GM12873 (cell line): ENCODE results near the gene PTPRE.

Experiments used
- CTCF ChIP-seq: IDR thresholded peaks from 2 replicates; pipeline ENCODE4 v1.5.1; 2012; ENCODE audit warnings: low read depth, mild to moderate bottlenecking, moderate library complexity, low read length, control low read depth; ENCODE audit not compliant: insufficient read depth; ENCODE audit errors: missing control alignments

The PTPRE gene

DNA sequence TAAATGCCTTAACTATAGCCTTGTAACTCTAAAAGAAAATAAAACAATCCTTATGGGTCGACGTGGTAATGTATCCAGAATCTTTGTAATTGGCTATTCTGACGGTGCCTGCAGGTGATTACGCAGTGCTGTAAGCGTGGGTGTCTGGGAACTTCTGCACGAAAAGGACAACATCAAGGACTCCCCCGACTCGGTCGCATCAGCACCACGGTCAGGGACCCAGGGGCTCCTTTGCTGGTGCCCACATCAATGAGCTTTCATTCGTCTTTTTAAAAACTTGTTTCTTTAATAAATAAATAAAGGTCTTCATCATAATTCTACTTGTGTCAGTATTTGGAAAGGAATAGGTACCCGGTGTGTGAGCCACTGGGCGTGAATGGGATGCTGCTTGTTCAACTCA, 206.1 kb downstream of the PTPRE start:
- TF ChIP-seq CTCF = no peak

- no peak for TF ChIP-seq CTCF
These were observed 208.0 kb downstream of the PTPRE start for GRCh38 chr10:128114901-128115300.

GRCh38 chr10:128115356-128115755, 208.5 kb downstream of the PTPRE start:
- TF ChIP-seq CTCF = no peak

- TF ChIP-seq CTCF = no peak
These were observed 209.3 kb downstream of the PTPRE start for GRCh38 chr10:128116187-128116586.

GRCh38 chr10:128116851-128117615, 210.1 kb downstream of the PTPRE start:
- peak; percentile 30 for TF ChIP-seq CTCF

DNA sequence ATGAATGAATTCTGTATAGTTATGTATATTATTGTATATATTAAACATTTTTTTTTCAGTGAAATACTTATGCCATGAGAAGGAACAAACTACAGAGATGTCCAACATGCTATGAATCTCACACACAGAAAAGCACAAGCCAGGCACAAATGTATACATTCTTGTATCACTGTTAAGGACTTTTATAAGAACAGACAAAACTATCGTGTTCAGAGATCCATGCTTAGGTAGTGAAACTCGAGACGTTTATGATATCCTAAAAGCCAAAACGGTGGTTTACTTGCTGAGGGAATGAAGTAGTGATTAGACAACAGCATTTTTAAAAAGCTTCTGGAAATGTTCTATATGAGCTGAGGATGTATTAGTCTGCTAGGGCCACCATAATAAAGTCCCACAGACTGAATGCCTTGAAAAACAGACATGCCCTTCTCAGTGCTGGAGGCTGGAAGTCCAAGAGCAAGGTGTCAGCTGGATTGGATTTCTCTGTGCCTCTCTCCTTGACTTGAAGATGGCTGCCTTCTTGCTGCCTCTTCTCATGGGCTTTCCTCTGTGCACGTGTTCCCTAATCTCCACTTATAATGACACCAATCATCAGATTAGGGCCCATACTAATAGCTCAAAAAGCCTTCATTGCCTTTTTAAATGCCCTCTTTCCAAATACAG, 215.0 kb downstream of the PTPRE start:
- no peak for TF ChIP-seq CTCF

- no peak for TF ChIP-seq CTCF
These were observed 216.0 kb downstream of the PTPRE start for GRCh38 chr10:128122931-128123330.
